ENCODE data around the gene TMCC1.

The TMCC1 gene

DNA sequence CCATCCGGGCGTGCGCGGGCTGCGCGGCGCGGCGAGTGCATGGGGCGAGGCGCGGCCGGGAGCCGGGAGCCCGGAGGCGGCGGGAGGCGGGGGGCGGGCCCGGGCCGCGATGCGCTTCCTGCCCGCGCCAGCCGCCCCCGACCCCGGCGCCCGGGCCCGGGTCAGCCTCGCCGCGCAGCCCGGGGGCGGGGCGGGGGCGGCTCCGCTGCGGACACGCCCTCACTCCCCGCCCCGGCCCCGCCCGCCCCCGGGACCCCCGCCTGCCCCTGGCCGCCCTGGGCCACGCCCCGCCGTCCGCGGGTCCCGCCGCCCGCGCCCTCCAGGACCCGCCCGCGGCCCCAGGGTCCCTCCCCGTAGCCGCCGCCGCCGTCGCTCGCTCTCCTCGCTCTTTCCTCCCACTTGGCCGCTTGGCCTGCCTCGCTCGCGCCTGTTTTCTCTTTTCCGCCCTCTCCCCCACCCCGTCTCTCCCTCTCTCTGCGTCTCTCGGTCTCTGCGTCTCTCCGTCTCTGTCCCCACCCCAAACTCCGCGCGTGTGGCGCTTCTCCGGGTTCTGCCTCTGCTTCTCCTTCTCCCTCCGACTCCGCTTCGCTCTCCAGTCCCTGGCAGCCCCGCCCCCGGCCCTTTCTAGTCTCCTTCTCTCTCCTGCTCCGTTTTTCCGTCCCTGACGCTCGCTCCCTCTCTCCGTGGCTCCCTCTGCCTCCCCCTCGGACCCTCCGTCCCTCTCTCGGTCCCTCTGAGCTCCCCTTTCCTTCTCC lies 286.7 kb downstream of the TMCC1 start, which contains the start of gene PLXND1:
TSS of gene PLXND1 (minus strand) at position 41 of the 755 bp plus-strand sequence. CDS start at position 4, 37 bp downstream.
- peak; percentile 91 for DNase-seq

DNA sequence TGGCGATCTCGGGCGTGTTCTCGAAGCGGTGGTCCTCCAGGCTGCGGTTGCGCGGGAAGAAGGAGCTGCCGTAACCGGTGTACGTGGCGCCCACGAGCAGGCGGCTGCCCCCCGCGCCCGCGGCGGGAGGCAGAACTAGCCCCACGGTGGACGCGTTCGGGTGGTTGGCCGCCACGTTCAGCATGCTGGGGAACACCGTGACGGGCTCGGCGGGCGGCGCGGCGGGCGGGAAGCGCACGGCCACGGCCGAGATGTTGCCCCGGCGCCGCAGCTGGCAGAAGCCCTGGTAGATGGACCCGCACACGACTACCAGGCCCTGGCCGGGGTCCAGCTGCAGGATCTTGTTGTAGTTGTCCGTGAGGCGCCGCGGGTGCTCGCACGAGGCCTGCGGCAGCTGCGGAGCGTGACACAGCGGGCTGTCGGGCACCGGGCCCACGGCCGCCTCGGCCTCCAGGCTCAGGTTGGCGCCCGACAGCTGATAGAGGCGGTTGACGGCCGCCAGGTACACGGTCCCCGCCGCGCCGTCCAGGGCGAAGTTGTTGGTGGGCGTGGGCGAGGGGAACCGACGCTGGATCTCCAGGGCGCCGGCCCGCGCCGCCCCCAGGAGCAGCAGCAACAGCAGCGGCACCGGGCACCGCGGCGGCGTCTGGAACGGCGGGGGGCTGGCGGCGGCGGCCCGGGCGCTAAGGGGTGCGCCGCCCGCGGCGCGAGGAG lies 287.4 kb downstream of the TMCC1 start:
- DNase-seq = peak; percentile 84

DNA sequence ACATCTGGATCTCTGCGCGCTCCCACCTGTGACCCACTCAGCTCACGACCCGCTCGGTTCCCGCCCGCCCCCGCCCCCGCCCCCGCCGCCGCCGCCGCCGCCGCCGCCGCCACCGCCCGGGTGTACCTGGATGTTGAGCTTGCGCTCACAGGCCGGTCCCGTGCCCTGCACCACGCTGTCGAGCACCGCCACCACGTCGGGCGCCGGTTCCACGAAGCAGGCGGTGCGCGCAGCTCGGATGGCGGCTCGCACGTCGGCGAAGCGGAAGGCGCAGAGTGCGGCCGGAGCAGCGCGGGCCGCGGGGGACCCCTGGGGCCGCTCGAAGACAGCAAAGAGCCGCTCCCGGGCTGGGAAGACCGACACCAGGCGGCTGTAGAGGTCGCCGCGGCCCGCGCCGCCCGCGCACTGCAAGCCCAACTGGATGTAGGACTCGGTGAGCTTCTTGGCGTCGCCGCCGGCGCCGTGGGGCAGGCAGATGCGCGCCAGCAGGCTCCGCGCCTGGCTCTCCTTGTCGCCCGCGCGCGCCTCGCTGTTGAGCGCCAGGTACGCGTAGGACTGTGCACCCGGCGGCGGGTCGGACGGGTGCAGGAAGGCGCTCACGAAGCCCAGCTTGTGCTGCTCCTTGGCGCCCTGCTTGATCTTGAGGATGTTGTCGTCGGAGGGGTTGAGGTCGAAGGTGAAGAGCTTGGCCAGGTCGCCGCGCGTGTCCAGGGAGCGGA lies 288.1 kb downstream of the TMCC1 start:
- no peak for DNase-seq

DNA sequence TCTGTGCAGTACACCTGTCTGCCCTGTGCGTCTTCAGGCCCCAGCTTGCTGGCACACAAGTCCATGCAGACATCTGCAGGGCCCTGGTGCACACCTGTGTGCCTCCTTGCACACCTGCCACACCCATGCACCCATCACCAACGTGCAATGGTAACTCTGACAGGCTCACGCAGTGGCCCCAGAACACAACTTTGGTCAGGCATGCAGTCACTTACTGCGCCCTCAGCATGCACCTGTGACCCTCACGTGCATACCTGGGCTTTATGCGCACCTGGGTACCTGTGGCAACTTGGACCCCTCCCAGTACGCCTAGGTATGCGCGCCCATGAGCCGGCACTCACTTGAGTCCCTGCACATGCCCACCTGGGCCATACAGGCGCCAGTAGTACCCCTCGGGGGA lies 288.7 kb downstream of the TMCC1 start:
- DNase-seq = no peak

DNA sequence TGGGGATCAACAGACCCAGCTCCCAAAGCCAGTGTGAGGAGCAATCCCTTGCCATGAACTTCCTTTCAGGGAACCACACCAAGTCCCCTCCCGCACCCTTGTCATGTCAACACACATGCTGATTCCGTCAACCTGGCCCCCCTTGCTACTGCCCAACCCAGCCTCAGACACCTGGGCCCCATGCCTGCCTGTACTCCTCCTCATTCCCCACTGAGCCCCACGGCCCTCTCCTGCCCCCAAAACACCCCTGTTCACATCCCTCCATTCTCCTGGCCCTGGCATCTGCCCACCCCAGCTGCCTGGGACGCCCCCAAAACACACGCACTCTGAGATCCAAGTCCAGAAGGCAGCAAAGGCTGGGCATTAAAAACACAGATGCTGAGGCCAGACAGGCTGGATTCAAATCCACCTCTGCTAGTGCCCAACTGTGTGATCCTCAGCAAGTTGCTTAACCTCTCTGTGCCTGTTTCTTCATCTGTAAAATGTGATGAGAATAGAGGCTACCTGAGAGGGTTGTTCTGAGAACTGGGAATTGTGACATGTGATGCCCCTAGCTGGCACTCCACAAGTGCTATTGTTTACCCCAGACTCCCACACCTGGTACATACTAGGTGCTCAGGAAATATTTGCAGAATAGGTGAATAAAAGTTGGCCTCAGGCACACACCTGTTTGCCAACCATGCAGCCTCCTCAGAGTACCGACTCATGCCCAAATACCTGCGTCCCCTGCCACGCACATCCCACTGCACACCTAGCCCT lies 289.3 kb downstream of the TMCC1 start:
- DNase-seq = no peak

DNA sequence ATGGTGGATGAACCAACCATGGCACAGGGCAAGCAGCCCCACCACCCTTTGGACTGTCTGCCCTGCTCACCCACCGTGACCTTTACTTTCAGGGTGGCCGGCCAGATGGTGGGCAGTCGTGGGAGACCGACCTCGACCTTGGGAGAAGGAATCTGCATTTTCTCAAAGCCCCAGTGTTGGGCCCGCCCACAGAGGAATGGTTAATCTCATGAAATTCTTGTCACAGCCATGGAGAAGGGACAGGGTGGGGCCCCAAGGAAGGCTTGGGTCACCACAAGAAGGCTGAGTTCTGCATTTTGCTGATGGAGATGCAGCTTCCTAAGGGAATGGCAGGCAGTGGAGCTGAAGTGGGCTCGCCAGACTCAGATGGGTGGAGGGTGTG lies 290.0 kb downstream of the TMCC1 start:
- no peak for DNase-seq

DNA sequence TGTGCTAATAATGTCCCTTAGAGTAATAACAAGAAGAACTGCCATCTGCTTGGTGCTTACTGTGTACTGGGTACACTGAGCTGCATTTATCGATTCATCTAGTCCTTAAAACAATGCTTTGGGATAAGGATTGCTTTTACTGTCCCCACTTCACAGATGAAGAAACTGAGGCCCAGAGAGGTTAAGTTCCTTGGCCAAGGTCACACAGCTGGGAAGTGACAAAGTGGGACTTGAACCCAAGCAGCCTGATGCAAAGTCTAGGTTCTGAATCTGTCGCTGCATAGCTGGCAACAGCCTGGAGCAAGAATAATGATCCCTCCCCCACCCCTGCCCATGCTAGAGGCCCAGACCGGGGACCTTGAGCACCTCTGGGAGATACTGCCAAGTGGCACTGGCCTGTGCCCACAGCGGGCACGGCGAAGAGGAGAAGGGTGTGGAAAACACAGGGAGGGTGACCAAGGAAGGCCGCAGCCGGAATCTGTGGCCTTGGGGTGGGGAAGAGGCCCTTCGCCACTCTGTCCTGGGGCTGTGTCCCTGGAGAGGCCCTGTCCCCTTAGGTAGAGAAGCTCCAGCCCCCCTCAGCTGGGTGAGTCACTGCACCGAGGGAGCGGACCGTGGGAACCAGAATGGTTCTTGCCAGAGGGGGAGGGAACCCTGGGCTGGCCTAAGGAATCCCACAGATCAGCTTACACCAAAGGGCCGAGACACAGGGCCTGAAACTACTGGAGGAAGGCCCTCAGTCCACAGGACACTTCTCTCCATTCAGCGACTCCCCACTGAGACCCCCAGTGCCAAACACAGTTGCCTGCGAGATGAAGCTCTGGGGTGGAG lies 290.6 kb downstream of the TMCC1 start:
- DNase-seq = no peak

DNA sequence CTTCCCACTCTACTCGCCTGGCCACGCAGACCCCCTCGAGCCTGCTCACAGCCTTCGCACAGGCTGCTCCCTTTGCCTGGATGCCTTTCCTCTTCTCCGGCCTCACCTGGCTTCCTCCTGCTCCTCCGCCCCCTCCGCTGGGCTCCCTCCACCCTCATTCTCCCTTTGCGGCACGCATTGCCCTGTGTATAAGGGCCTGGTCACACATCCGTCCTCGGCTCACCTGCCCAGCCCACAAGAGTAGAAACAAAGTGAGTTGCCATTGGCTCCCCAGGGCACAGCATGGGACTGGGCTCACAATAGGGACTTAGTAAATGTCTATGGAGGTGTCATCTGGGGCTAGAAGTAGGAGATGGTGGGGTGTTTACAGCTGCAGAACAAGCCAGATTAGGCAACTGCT lies 291.2 kb downstream of the TMCC1 start:
- no peak for DNase-seq

DNA sequence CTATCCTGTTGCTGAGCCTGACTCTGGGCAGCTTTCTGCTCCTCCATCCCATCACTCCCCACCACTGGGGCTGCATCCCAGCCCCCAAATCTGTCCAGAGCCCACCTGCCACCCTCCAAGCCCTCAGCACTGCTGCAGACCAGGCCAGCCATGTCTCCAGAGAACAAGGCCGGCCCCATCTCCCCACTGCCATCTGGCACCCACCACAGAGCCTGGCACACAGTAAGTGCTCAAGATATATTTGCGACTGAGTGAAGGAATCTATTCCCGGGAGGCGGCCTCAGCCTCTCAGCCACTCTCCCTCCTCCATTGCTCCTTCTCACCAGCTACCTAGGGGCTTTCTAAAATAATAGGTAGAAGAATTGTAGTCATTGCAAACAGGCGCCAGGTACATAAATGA lies 291.8 kb downstream of the TMCC1 start:
- DNase-seq = no peak

DNA sequence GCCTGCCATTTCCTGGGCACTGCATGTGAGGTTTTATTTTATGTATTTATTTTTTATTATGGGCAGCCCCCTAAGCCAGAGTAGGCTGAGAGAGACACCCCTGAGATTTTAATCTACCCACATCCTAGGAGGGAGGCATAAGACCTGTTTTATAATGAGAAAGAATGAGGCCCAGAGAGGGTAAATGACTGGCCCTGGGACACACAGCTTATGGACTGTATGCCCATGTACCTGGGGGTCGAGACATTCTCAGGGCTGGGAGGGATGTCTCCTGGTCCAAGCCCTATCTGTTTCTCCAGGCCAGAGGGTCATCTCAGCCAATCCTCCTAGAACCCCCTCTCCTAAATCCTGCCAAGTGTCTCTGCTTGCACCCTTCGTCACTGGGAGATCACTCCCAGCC lies 293.2 kb downstream of the TMCC1 start:
- DNase-seq = no peak

DNA sequence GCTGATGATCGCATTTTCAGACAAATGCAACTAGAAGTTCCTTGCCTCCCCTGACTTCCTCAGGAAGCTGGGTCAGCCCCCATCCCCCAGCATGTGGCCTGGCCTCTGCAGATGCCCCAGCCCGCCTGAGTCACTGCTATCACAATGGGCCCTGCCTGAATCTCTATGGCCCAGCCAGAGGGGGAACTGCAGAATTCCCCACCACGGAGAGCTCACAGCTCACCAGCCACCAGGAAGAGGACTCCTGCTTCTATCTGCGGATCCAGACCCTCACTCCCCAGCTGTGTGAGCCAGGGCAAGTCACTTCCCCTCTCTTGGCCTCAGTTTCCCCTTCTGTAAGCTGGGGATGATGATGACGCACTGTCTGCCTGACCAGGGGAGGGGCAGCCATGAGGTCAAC lies 293.9 kb downstream of the TMCC1 start:
- DNase-seq = peak; percentile 63

DNA sequence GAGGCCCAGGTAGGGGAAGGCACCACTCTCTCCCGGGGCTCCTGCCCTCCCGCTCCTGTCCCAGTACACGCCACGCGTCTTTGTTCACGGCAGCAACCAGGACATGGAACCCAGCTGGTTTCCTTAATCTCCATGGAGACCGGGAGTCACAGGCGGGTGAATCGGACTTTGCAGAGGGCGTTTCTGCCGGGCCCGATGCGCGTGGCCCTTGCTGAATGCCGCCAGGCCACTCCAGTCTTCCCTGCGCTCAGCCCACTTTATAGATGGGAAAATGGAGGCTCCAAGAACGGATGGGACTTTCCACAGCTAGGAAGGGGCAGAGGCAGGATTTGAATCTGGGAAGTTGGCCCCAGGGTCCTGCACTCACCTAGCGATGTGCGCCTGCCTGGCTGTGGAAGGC lies 294.4 kb downstream of the TMCC1 start:
- DNase-seq = no peak

DNA sequence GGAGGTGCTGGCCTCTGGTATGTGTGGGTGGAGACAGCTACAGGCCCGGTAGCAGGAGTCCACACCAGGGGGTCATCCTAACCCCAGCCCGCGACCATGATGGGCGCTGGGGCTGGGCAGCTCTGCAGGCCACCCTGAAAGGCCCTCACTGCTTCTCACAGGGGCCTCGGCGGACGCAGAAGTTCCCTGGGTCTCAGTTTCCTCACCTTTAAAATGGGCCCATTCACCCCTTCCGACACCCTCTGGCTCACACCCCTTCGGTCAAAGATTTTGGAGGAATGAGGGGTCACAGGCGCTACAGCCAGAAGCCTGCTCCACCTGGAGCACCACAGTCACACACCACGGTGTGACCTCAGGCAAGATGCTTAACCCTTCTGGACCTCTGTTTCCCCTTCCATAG lies 295.0 kb downstream of the TMCC1 start:
- no peak for DNase-seq

DNA sequence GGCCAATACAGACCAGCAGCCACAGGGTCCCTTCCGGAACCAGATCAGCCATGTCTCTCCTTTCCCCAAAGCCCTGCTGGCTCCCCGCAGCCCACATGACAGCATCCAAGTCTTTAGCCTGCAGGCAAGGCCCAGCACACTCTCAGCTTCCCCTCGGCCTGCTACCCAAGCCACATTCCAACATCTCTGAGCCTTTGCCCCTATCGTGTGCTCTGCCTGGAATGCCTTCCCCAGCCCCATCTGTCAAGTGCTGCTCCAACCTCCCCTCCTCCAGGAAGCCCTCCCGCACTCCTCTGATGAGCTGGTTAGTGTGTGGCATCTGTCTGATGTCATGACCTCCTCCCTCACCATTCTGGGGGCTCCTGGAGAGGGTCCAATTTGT lies 295.5 kb downstream of the TMCC1 start:
- no peak for DNase-seq

Measured in 8988T (cell line).